Panc1 (cell line): ENCODE measurements around the gene THOC2. TPM values are rescaled to one million over a fixed set of nuclear protein-coding genes. Genes with fewer than 3 reads are reported as not detected.

Source experiments
- ATAC-seq: fragments of 200-7000 bp; cut with Tn5 transposase; 2 replicates; pipeline ENCODE4 v1.9.1; 2020; ENCODE audit warnings: mild to moderate bottlenecking, moderate library complexity
- BruUV-seq: library from RNA; stranded (reverse); fragments of 400-500 nt; replicated peaks from 2 replicates; lab custom pipeline; 2021; lab: Mats Ljungman, UMichigan
- CTCF ChIA-PET: fragments of 300-600 bp; sonication (Branson Sonifier 250); formaldehyde crosslinking; loops from one replicate; lab custom pipeline; 2022; ENCODE audit warnings: antibody characterized with exemption; lab: Charles Lee
- POLR2A ChIA-PET: fragments of 300-600 bp; sonication (Branson Sonifier 250); formaldehyde crosslinking; loops from one replicate; lab custom pipeline; 2022; ENCODE audit warnings: antibody characterized with exemption; lab: Charles Lee
- DNase-seq: peaks from one replicate; pipeline ENCODE4 v3.0.0-alpha.2; 2010; ENCODE audit warnings: low read depth, low spot score
- H3K27ac ChIP-seq: 2 replicates; pipeline ENCODE4 v1.5.1; 2011; ENCODE audit warnings: mild to moderate bottlenecking, low read length, inconsistent platforms
- H3K27me3 ChIP-seq: fragments of 200-500 bp; sonication (Bioruptor generic); 2 replicates; pipeline ENCODE4 v1.6.0; 2014; ENCODE audit warnings: low read length, inconsistent platforms; ENCODE audit not compliant: control insufficient read depth, insufficient read depth
- H3K36me3 ChIP-seq: fragments of 200-500 bp; sonication (Bioruptor generic); 2 replicates; pipeline ENCODE4 v1.5.1; 2014; ENCODE audit warnings: inconsistent platforms, mild to moderate bottlenecking, low read length, moderate library complexity; ENCODE audit not compliant: control insufficient read depth, insufficient read depth
- H3K4me1 ChIP-seq: 2 replicates; pipeline ENCODE4 v1.5.1; 2011; ENCODE audit warnings: inconsistent platforms, mild to moderate bottlenecking, low read length, moderate library complexity; ENCODE audit not compliant: control insufficient read depth, insufficient read depth
- H3K4me3 ChIP-seq, 2 experiments: 2 replicates each; pipeline ENCODE4 v1.5.1; 2011 to 2012; ENCODE audit warnings: low read depth in 2 of 2, low read length in 2 of 2, mild to moderate bottlenecking in 2 of 2, inconsistent platforms in 1 of 2, moderate library complexity in 1 of 2
- H3K9me3 ChIP-seq: fragments of 200-500 bp; sonication (Bioruptor generic); 2 replicates; pipeline ENCODE4 v1.5.1; 2014; ENCODE audit warnings: low read depth, mild to moderate bottlenecking, inconsistent platforms, low read length, moderate library complexity; ENCODE audit not compliant: control insufficient read depth, insufficient read depth
- POLR2AphosphoS5 ChIP-seq: IDR thresholded peaks from 2 replicates; pipeline ENCODE4 v1.6.1; 2012; ENCODE audit warnings: mild to moderate bottlenecking, low read depth, low read length, moderate library complexity
- SIN3A ChIP-seq: IDR thresholded peaks from 2 replicates; pipeline ENCODE4 v1.6.1; 2012; ENCODE audit warnings: low read depth, mild to moderate bottlenecking, low read length, moderate library complexity, borderline replicate concordance; ENCODE audit not compliant: insufficient read depth
- TCF7L2 ChIP-seq: IDR thresholded peaks from 2 replicates; pipeline ENCODE4 v1.6.1; 2011; ENCODE audit warnings: mild to moderate bottlenecking, low read depth, low read length, inconsistent platforms
- in situ Hi-C: cut with HindIII; loops from 2 replicates; pipeline ENCODE4 v1.10.0; 2016; ENCODE audit warnings: low sequenced_read_pairs, low pct_unique_long_range_greater_than_20kb
- intact Hi-C: fragments of 100-400 bp; cut with micrococcal nuclease; formaldehyde crosslinking; loops from one replicate; pipeline ENCODE4 v1.10.0; 2022; ENCODE audit not compliant: unreplicated experiment
- total RNA-seq: library from RNA; stranded (reverse); gene quantifications from one replicate; pipeline ENCODE4 v1.2.1, GENCODE V29; 2021; ENCODE audit not compliant: unreplicated experiment
- TF ChIP-seq, protein P1 (sequence below), 2 experiments: IDR thresholded peaks; 2 replicates each; pipeline ENCODE4 v1.6.1; 2011 to 2012; ENCODE audit warnings: low read depth in 2 of 2, control low read depth in 1 of 2, low read length in 1 of 2, mild to moderate bottlenecking in 1 of 2, moderate library complexity in 1 of 2; ENCODE audit not compliant: insufficient read depth in 1 of 2
- TF ChIP-seq, protein P2 (sequence below): fragments of 450-650 bp; IDR thresholded peaks from 2 replicates; pipeline ENCODE4 v1.5.1; 2017; ENCODE audit warnings: mild to moderate bottlenecking

Gene THOC2
- total RNA-seq, 1 experiment from 2014 or later: 194 TPM

DNA sequence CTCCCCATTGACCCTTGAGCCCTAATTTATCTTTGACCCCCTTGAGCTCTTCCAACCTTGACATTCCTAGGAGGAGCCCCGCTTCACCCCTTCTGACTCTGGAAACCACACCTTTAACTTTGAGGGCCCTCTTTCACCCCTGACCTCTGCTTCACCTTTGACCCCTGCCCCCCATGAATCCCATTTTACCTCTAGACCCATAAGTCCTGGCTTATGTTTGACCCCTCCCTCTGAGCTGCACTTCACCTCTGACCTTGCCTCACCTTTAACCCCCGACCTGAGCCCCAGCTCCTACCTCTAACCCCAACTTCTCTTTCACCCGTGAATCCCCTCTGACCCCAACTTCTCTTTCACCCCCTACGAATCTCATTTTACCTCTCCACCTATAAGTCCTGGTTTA is 169.7 kb downstream of the THOC2 start:
- H3K27ac ChIP-seq: no peak overlapping the region
- H3K4me3 ChIP-seq: no peak overlapping the region
- DNase-seq (no peak), ATAC-seq (no peak)
- no peak for TF ChIP-seq POLR2AphosphoS5
- no peak for TF ChIP-seq SIN3A
- TF ChIP-seq TCF7L2: no peak
- TF ChIP-seq, protein P1, sequence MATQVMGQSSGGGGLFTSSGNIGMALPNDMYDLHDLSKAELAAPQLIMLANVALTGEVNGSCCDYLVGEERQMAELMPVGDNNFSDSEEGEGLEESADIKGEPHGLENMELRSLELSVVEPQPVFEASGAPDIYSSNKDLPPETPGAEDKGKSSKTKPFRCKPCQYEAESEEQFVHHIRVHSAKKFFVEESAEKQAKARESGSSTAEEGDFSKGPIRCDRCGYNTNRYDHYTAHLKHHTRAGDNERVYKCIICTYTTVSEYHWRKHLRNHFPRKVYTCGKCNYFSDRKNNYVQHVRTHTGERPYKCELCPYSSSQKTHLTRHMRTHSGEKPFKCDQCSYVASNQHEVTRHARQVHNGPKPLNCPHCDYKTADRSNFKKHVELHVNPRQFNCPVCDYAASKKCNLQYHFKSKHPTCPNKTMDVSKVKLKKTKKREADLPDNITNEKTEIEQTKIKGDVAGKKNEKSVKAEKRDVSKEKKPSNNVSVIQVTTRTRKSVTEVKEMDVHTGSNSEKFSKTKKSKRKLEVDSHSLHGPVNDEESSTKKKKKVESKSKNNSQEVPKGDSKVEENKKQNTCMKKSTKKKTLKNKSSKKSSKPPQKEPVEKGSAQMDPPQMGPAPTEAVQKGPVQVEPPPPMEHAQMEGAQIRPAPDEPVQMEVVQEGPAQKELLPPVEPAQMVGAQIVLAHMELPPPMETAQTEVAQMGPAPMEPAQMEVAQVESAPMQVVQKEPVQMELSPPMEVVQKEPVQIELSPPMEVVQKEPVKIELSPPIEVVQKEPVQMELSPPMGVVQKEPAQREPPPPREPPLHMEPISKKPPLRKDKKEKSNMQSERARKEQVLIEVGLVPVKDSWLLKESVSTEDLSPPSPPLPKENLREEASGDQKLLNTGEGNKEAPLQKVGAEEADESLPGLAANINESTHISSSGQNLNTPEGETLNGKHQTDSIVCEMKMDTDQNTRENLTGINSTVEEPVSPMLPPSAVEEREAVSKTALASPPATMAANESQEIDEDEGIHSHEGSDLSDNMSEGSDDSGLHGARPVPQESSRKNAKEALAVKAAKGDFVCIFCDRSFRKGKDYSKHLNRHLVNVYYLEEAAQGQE (IDR thresholded peaks at IDR 0.05; ENCODE audit: insufficient read depth in 1 of 2, low read depth in 2 of 2, low read length in 1 of 2): no peak
- TF ChIP-seq, protein P2, sequence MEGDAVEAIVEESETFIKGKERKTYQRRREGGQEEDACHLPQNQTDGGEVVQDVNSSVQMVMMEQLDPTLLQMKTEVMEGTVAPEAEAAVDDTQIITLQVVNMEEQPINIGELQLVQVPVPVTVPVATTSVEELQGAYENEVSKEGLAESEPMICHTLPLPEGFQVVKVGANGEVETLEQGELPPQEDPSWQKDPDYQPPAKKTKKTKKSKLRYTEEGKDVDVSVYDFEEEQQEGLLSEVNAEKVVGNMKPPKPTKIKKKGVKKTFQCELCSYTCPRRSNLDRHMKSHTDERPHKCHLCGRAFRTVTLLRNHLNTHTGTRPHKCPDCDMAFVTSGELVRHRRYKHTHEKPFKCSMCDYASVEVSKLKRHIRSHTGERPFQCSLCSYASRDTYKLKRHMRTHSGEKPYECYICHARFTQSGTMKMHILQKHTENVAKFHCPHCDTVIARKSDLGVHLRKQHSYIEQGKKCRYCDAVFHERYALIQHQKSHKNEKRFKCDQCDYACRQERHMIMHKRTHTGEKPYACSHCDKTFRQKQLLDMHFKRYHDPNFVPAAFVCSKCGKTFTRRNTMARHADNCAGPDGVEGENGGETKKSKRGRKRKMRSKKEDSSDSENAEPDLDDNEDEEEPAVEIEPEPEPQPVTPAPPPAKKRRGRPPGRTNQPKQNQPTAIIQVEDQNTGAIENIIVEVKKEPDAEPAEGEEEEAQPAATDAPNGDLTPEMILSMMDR: no peak
- CTCF ChIA-PET: no interaction called here
- intact Hi-C loops: no loop called here
- no peaks in the 10 kb centered on the region for H3K4me1 ChIP-seq
- H3K36me3 ChIP-seq: no peaks in the 10 kb centered on the region
- POLR2A ChIA-PET: no interaction called here
- no peaks in the 10 kb centered on the region for H3K27me3 ChIP-seq
- in situ Hi-C loops: no loop called here
- H3K9me3 ChIP-seq: no peaks in the 10 kb centered on the region
- no TSS peak for BruUV-seq

DNA sequence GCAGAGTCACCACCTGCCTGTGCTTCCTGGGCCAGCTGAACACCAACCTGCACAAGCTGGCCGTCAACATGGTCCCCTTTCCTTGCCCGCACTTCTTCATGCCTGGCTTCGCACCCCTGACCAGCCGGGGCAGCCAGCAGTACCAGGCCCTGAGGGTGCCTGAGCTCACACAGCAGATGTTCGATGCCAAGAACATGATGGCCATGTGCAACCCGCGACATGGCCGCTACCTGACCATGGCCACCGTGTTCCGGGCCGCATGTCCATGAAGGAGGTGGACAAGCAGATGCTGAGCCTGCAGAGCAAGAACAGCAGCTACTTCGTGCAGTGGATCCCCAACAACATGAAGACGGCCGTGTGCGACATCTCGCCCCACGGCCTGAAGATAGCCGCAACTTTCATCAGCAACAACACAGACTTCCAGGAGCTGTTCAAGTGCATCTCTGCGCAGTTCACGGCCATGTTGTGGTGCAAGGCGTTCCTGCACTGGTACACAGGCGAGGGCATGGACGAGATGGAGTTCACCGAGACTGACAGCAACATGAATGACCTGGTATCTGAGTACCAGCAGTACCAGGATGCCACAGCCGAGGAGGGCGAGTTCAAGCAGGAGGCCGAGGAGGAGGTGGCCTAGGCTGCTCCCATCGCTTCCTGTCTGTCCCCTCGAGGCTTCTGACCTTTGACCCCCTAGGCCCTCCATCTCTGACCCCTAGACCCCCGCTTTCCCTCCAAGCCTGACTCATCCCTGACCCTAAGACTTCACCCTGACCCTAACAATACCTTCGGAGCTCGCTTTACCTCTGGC is 170.3 kb downstream of the THOC2 start:
- ATAC-seq: no peak
- ChIA-PET POLR2A (no interaction called here), CTCF (no interaction called here)
- H3K4me3 ChIP-seq: no peak overlapping the region
- in situ Hi-C loops (no loop called here), intact Hi-C loops (no loop called here)
- H3K27me3 ChIP-seq: no peaks in the 10 kb centered on the region
- TF ChIP-seq, protein P1 (IDR thresholded peaks at IDR 0.05; ENCODE audit: insufficient read depth in 1 of 2, low read depth in 2 of 2, low read length in 1 of 2): no peak
- TF ChIP-seq SIN3A: no peak
- TF ChIP-seq, protein P2: no peak
- no peaks in the 10 kb centered on the region for H3K4me1 ChIP-seq
- H3K27ac ChIP-seq: no peak overlapping the region
- H3K36me3 ChIP-seq: no peaks in the 10 kb centered on the region
- H3K9me3 ChIP-seq: no peaks in the 10 kb centered on the region
- no peak for DNase-seq
- no TSS peak for BruUV-seq
